ENCODE results near the gene GPHN. TPM values are rescaled to one million over a fixed set of nuclear protein-coding genes. Genes with fewer than 3 reads are reported as not detected.

Gene GPHN
- total and polyA plus RNA-seq, 2 of the 8 experiments (the other 6 are each of a cell fraction or from before 2014, with no cell fraction given) = 6.0 to 16.0 TPM

DNA sequence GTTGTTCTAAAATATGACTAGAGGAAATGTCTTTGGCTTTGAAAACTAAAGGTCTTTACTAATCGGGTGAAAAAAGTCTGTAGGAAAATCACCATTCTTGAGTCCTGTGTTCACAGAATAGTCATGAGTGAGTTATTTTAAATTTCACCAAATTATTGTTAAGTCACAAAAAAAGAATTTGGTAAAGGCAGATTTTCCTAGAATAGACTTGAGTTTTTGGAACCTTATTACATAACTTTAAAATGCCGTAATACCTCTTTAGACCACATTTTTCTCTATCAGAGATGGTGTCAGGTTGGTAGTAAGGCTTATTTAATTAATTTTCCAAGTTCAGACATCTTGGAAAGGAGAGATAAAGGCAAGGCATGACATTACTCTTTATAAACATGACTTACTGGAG lies 496.6 kb downstream of the GPHN start:
- DNase-seq (ENCODE audit: low read depth in 1 of 2, low spot score in 2 of 2) (no peak), FAIRE-seq (no peak)
- H3K23me2 ChIP-seq (ENCODE audit: low read depth, low read length) = no peaks in the 10 kb centered on the region
- no peak overlapping the region for H3K56ac ChIP-seq (replicated peaks; ENCODE audit: insufficient read length, low read depth, low read length)
- H4K20me1 ChIP-seq (replicated peaks in 1 of 2; ENCODE audit: control insufficient read depth in 1 of 2, insufficient read depth in 2 of 2, low read length in 2 of 2) = no peaks in the 10 kb centered on the region
- no peaks in the 10 kb centered on the region for H3K9me3 ChIP-seq (ENCODE audit: insufficient read depth in 2 of 2, low read depth in 1 of 2, low read length in 1 of 2)
- H2BK20ac ChIP-seq (ENCODE audit: low read length) = no peak overlapping the region
- H3K27me3 ChIP-seq (replicated peaks in 1 of 4; ENCODE audit: control insufficient read depth in 3 of 4, extremely low read depth in 1 of 4, insufficient read depth in 3 of 4, low read length in 3 of 4) = no peaks in the 10 kb centered on the region
- no peaks in the 10 kb centered on the region for H3K36me3 ChIP-seq (ENCODE audit: control insufficient read depth in 2 of 4, insufficient read depth in 4 of 4, low read length in 3 of 4)
- POLR2A ChIA-PET (ENCODE audit: partially characterized antibody) = no interaction called here
- no peak overlapping the region for H3K4me2 ChIP-seq (ENCODE audit: insufficient read depth in 1 of 2, low read depth in 2 of 2, low read length in 2 of 2)
- no peak overlapping the region for H2AFZ ChIP-seq (ENCODE audit: low read length)
- no peak overlapping the region for H2BK120ac ChIP-seq (replicated peaks; ENCODE audit: low read depth, low read length)
- H2BK15ac ChIP-seq (ENCODE audit: low read length) = no peak overlapping the region
- no peak overlapping the region for H3K14ac ChIP-seq (ENCODE audit: insufficient read length)
- no peak overlapping the region for H3K4ac ChIP-seq (replicated peaks; ENCODE audit: insufficient read length, low read depth, low read length)
- no peak overlapping the region for H3K18ac ChIP-seq (ENCODE audit: extremely low read depth, low read length)
- no peak overlapping the region for H4K91ac ChIP-seq (replicated peaks; ENCODE audit: insufficient read length, low read length)
- TF ChIP-seq EP300 (IDR thresholded peaks at IDR 0.05; ENCODE audit: borderline replicate concordance in 1 of 2, low read depth in 2 of 2, low read length in 2 of 2) = no peak
- TF ChIP-seq RNF2 (IDR thresholded peaks at IDR 0.05; ENCODE audit: borderline replicate concordance, low read depth, low read length, missing control alignments, poor library complexity, severe bottlenecking) = no peak
- no peak for TF ChIP-seq KDM4A (IDR thresholded peaks at IDR 0.05; ENCODE audit: low read depth, low read length, severe bottlenecking)
- no peak overlapping the region for H3K4me3 ChIP-seq (ENCODE audit: extremely low read depth in 1 of 4, insufficient read depth in 2 of 4, low read depth in 3 of 4, low read length in 4 of 4)
- CTCF ChIA-PET (ENCODE audit: partially characterized antibody) = no interaction called here
- no peak overlapping the region for H2AK5ac ChIP-seq (ENCODE audit: low read depth, low read length)
- no peak overlapping the region for H2BK5ac ChIP-seq (ENCODE audit: low read depth, low read length)
- no peaks in the 10 kb centered on the region for H3K4me1 ChIP-seq (replicated peaks in 1 of 4; ENCODE audit: control insufficient read depth in 3 of 4, insufficient read depth in 4 of 4, low read length in 3 of 4)
- H3K27ac ChIP-seq (ENCODE audit: low read depth, low read length) = no peak overlapping the region
- H3K79me1 ChIP-seq (ENCODE audit: low read depth, low read length) = no peaks in the 10 kb centered on the region
- H3K79me2 ChIP-seq (ENCODE audit: control insufficient read depth in 1 of 2, insufficient read depth in 2 of 2, low read length in 2 of 2) = no peaks in the 10 kb centered on the region
- H3K9ac ChIP-seq (replicated peaks in 1 of 4; ENCODE audit: extremely low read depth in 1 of 4, low read depth in 3 of 4, low read length in 3 of 4) = no peak overlapping the region
- H4K8ac ChIP-seq (ENCODE audit: extremely low read depth, insufficient read depth, low read length) = no peak overlapping the region
- WGBS, 2 experiments (ENCODE audit: extremely low coverage in 1 of 2, insufficient coverage in 1 of 2, insufficient read length in 1 of 2, insufficient replicate concordance in 2 of 2, low coverage in 1 of 2, low lambda C conversion rate in 2 of 2, missing lambda C conversion rate in 1 of 2) = 92% methylated on average over 2 of the region's 2 CpGs; no CpG with 5 or more reads in 1 of the 2 experiments
- no peak overlapping the region for H3K23ac ChIP-seq (ENCODE audit: insufficient read length)
- H4K5ac ChIP-seq (ENCODE audit: insufficient read length, low read depth, low read length) = no peak overlapping the region
- no peak overlapping the region for H2BK12ac ChIP-seq (ENCODE audit: low read depth, low read length)

Data from H1 (cell line).